Mucosa of rectum (tissue), 2 donors: ENCODE data around the gene GRIN2C.

Experiments
- H3K27ac ChIP-seq, 2 donors: one replicate each; pipeline ENCODE4 v1.7.0; 2013; ENCODE audit warnings: inconsistent platforms in 2 of 2, low read depth in 2 of 2, low read length in 2 of 2
- H3K27me3 ChIP-seq, 2 donors: one replicate each; pipeline ENCODE4 v1.7.0; 2013; ENCODE audit warnings: low read length in 2 of 2; ENCODE audit not compliant: control insufficient read depth in 2 of 2, insufficient read depth in 2 of 2
- H3K36me3 ChIP-seq, 2 donors: one replicate each; pipeline ENCODE4 v1.7.0; 2013; ENCODE audit warnings: low read length in 2 of 2; ENCODE audit not compliant: control insufficient read depth in 2 of 2, insufficient read depth in 2 of 2
- H3K4me1 ChIP-seq, 2 donors: one replicate each; pipeline ENCODE4 v1.7.0; 2013; ENCODE audit warnings: low read length in 2 of 2, mild to moderate bottlenecking in 1 of 2; ENCODE audit not compliant: control insufficient read depth in 2 of 2, insufficient read depth in 2 of 2
- H3K4me3 ChIP-seq, 2 donors: one replicate each; pipeline ENCODE4 v1.7.0; 2013; ENCODE audit warnings: low read length in 2 of 2
- H3K9ac ChIP-seq, 2 donors: one replicate each; pipeline ENCODE4 v1.7.0; 2013; ENCODE audit warnings: low read length in 2 of 2, low read depth in 1 of 2, mild to moderate bottlenecking in 1 of 2
- H3K9me3 ChIP-seq, 2 donors: one replicate each; pipeline ENCODE4 v1.7.0; 2013; ENCODE audit warnings: low read length in 2 of 2; ENCODE audit not compliant: control insufficient read depth in 2 of 2
- donor health status: healthy.
- donor health status: Normal muscosa, but diverticular disease.

Gene GRIN2C

GRCh38 chr17:74836191-74836590 lies 23.5 kb downstream of the GRIN2C start:
- H3K4me1 ChIP-seq: peaks cover 4 to 5% of the 10 kb centered on the region in 2 donors
- peaks cover 3 to 8% of the 10 kb centered on the region in 2 donors for H3K36me3 ChIP-seq
- no peak overlapping the region for H3K9ac ChIP-seq
- H3K27me3 ChIP-seq: no peaks in the 10 kb centered on the region
- H3K9me3 ChIP-seq: no peaks in the 10 kb centered on the region
- no peak overlapping the region for H3K27ac ChIP-seq
- H3K4me3 ChIP-seq: no peak overlapping the region

DNA sequence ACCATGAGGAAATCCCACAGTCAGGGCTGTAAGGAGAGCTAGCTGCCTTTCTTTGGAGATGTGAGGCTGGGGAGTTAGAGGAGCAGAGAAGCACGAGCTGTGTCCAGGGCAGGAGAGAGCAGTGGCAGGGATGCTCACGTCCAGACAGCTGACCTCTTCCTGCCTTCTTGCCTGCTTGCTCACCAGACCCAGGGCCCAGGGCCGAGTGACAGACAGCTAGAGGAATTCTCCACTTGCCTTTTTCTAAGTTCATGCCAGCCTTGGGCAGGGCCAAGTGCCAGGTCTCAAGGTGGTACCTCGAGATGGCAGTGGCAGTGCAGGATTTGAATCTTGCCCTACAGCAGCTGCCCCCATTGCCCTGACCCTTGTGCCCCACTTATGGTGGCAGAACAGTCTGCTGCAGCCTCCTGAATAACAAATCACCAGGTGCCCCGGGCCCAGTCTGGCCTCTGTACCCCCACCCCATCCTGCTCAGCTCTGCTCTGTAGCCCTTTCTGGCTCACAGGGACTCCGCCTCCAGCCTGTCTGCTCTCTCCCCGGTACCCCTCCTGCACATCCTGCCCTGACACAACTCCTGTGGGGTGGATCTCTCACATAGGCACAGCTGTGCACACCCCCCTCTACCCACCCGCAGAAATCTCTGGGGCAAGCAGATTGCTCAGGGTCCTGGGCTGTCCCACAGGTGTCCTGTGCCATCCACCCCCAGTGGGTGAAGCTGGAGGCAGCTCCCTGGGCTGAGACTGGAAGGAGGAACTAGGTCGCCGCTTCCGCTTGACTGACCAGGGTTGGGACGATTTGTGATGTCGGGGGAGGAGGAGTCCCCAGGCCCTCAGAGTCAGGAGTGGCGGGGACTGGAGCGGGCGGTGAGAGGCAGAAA lies 25.9 kb downstream of the GRIN2C start:
- Histone ChIP-seq H3K4me1 (no peaks in the 10 kb centered on the region), H3K4me3 (no peak overlapping the region), H3K9ac (no peak overlapping the region), H3K9me3 (no peaks in the 10 kb centered on the region), H3K36me3 (peaks cover 3 to 8% of the 10 kb centered on the region in 2 donors), H3K27ac (no peak overlapping the region), H3K27me3 (no peaks in the 10 kb centered on the region)

GRCh38 chr17:74832421-74832820 lies 27.3 kb downstream of the GRIN2C start:
- Histone ChIP-seq H3K27ac (no peak overlapping the region), H3K9me3 (no peaks in the 10 kb centered on the region), H3K4me1 (no peaks in the 10 kb centered on the region), H3K4me3 (no peak overlapping the region), H3K9ac (no peak overlapping the region), H3K27me3 (no peaks in the 10 kb centered on the region), H3K36me3 (peaks cover 3 to 8% of the 10 kb centered on the region in 2 donors)

GRCh38 chr17:74831444-74832146 lies 28.1 kb downstream of the GRIN2C start:
- Histone ChIP-seq H3K27me3 (no peaks in the 10 kb centered on the region), H3K4me3 (no peak overlapping the region), H3K9me3 (no peaks in the 10 kb centered on the region), H3K27ac (no peak overlapping the region), H3K4me1 (no peaks in the 10 kb centered on the region), H3K9ac (no peak overlapping the region), H3K36me3 (peaks cover 3 to 7% of the 10 kb centered on the region in 2 donors)

DNA sequence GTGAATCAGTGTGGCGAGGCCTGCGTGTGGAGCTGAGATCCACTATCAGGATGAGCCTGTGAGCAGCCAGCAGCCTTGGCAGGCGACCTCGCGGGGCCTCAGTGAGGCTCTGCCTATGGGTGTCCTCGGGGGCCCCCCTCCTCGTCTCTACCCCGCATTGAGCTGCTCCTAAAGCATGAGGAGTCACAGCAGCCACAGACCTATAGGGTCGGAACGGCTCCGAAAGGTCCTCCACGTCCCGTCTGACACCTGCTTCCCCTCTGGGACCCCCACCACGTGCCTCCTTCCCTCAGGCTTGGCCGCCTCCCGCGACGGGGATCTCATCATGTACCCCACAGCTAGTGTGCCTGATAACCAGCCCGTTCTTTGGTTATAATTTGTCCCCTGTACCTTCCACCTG lies 28.8 kb downstream of the GRIN2C start:
- H3K36me3 ChIP-seq: peaks cover 0 to 4% of the 10 kb centered on the region in 2 donors
- H3K9ac ChIP-seq: no peak overlapping the region
- no peak overlapping the region for H3K4me3 ChIP-seq
- no peaks in the 10 kb centered on the region for H3K9me3 ChIP-seq
- no peak overlapping the region for H3K27ac ChIP-seq
- no peaks in the 10 kb centered on the region for H3K27me3 ChIP-seq
- no peaks in the 10 kb centered on the region for H3K4me1 ChIP-seq

- Histone ChIP-seq H3K27ac (no peak overlapping the region), H3K36me3 (peaks cover 0 to 10% of the 10 kb centered on the region in 2 donors), H3K9me3 (no peaks in the 10 kb centered on the region), H3K4me1 (peaks cover 0 to 3% of the 10 kb centered on the region in 2 donors), H3K27me3 (no peaks in the 10 kb centered on the region), H3K4me3 (no peak overlapping the region), H3K9ac (no peak overlapping the region)
Measured at GRCh38 chr17:74827800-74828199, 31.9 kb downstream of the GRIN2C start.

DNA sequence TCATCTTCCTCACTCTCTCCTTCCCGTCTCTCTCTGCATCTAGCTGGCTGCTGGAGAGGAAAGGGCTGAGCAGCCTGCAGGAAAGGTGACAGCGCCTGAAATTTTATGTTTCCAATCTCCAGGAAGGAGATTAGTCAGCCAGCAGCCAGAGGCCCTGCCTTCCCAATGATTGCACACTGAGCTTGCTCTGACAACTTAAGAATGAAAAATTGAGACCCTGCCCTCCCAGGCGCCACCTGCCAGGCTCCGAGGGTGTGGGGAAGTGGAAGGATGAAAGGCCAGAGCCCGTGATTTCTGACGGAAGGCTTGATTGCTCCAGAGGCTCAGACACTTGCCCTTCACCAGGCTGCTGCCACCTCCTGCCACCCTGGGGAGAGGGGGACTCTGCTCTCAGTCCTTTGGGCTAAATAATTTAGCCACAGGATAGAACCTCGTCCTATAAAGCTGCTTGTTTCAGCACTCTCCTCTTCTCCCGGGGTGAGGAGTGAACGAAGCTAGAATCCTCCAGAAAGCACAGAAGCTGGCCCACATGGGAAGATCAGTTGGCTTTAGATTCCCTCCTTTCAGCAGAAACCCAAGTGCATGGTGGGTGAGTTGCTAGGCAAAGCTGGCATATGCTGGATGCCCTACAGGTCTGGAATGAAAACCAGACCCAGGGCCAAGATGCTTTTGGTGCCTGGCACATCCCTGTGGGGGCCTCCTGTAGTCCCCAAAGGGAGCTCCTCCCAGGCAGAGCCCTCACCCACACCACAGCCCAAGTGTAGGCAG lies 33.5 kb downstream of the GRIN2C start:
- Histone ChIP-seq H3K36me3 (peaks cover 0 to 10% of the 10 kb centered on the region in 2 donors), H3K27ac (no peak overlapping the region), H3K9ac (no peak overlapping the region)

DNA sequence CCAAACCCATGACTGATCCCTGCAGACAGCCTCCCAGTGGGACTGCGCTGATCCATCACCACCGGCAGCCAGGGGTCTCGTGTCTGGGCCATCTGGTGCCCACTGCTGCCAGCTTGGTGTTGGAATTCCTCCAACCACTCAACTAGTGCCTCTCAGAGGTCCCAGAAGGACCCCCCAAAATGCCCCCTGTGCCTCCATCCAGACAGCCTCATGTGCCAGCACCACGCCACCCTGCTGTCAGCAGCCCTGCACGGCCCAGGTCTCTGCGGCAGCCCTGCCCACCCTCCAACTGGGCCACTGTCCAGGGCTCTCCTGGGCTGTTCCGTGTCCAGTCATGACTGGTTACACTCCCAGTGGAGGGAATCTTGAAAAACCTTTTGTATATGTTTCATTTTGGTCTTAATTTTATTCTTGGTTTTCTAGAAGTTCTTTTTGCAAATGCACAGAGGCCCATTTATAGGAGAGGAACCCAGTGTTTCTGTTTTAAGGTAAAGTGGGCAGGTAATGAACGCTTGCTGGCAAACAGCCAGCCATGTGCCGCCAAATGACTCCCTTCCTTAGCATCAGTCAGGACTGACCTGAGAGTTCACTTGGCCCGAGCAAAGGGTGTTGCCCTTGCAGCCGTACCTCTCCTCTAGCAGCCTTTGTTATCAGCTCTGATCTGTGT lies 34.6 kb downstream of the GRIN2C start:
- no peak overlapping the region for H3K27ac ChIP-seq
- H3K27me3 ChIP-seq: no peaks in the 10 kb centered on the region
- no peak overlapping the region for H3K4me3 ChIP-seq
- peaks cover 0 to 3% of the 10 kb centered on the region in 2 donors for H3K4me1 ChIP-seq
- H3K9ac ChIP-seq: no peak overlapping the region
- H3K9me3 ChIP-seq: no peaks in the 10 kb centered on the region
- H3K36me3 ChIP-seq: peaks cover 3 to 15% of the 10 kb centered on the region in 2 donors

More for the DNA sequence above, 33.5 kb downstream of the GRIN2C start:
- Histone ChIP-seq H3K9me3 (no peaks in the 10 kb centered on the region), H3K27me3 (no peaks in the 10 kb centered on the region), H3K4me3 (no peak overlapping the region), H3K4me1 (peaks cover 0 to 3% of the 10 kb centered on the region in 2 donors)

DNA sequence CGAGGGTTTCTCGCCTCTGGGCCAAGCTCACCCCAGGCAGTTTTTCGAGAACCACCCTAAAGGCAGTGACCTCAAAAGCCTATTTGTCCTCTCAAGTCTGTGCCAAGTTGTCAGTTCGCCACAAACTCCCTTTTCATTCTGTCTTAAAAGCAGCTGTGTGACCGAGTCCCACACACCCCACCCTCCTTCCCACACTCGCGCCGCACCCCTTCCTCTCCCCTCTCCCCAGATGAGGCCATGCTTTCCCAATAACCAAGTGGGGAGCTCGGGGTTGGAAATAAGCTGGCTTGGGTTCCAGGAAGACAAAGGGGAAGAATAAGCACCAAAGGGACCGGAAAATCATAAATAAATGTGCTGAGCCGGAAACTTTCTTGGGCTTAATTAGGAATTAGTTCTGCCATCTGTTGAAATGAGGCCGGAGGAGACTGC lies 36.7 kb downstream of the GRIN2C start:
- H3K4me3 ChIP-seq: no peak overlapping the region
- H3K36me3 ChIP-seq: peaks cover 3 to 23% of the 10 kb centered on the region in 2 donors
- H3K9me3 ChIP-seq: no peaks in the 10 kb centered on the region
- H3K27me3 ChIP-seq: no peaks in the 10 kb centered on the region
- no peak overlapping the region for H3K27ac ChIP-seq
- H3K4me1 ChIP-seq: peaks cover 0 to 3% of the 10 kb centered on the region in 2 donors
- no peak overlapping the region for H3K9ac ChIP-seq
